ENCODE data around the gene SAP25.

The SAP25 gene

GRCh38 chr7:100595188-100595587, 21.5 kb upstream of the SAP25 start:
- no peak for DNase-seq (ENCODE audit: low read depth)

- no peak for DNase-seq (ENCODE audit: low read depth)
Observed at GRCh38 chr7:100591596-100591995, 17.9 kb upstream of the SAP25 start.

- no peak for DNase-seq (ENCODE audit: low read depth)
Observed at GRCh38 chr7:100590077-100590737, 16.5 kb upstream of the SAP25 start.

- DNase-seq (ENCODE audit: low read depth): no peak
Observed at GRCh38 chr7:100589341-100589947, 15.7 kb upstream of the SAP25 start.

GRCh38 chr7:100588438-100588837, 14.7 kb upstream of the SAP25 start:
- DNase-seq (ENCODE audit: low read depth): no peak

- peak; percentile 98 for DNase-seq (ENCODE audit: low read depth)
Observed at GRCh38 chr7:100586266-100587025, 12.7 kb upstream of the SAP25 start, which contains the start of gene FBXO24. Gene FBXO24, plus strand, starts transcription at chr7:100586328. Its CDS starts 298 bp downstream, at chr7:100586626.

GRCh38 chr7:100585511-100586265, 12.0 kb upstream of the SAP25 start, which contains the start of gene LRCH4:
Gene LRCH4, minus strand, starts transcription at chr7:100586129. Its CDS starts 29 bp downstream, at chr7:100586100.
- peak; percentile 58 for DNase-seq (ENCODE audit: low read depth)

- no peak for DNase-seq (ENCODE audit: low read depth)
Observed at GRCh38 chr7:100584683-100585510, 11.2 kb upstream of the SAP25 start.

GRCh38 chr7:100584054-100584682, 10.5 kb upstream of the SAP25 start:
- no peak for DNase-seq (ENCODE audit: low read depth)

- peak; percentile 65 for DNase-seq (ENCODE audit: low read depth)
Observed at GRCh38 chr7:100583132-100584053, 9.7 kb upstream of the SAP25 start.

GRCh38 chr7:100582650-100583049, 8.9 kb upstream of the SAP25 start:
- no peak for DNase-seq (ENCODE audit: low read depth)

- DNase-seq (ENCODE audit: low read depth): no peak
Observed at GRCh38 chr7:100582041-100582579, 8.4 kb upstream of the SAP25 start.

GRCh38 chr7:100580466-100581283, 7.0 kb upstream of the SAP25 start:
- DNase-seq (ENCODE audit: low read depth): no peak

- DNase-seq (ENCODE audit: low read depth): no peak
Observed at GRCh38 chr7:100578246-100579183, 4.8 kb upstream of the SAP25 start.

GRCh38 chr7:100577507-100577906, 3.8 kb upstream of the SAP25 start:
- no peak for DNase-seq (ENCODE audit: low read depth)

- DNase-seq (ENCODE audit: low read depth): no peak
Observed at GRCh38 chr7:100577103-100577502, 3.4 kb upstream of the SAP25 start.

- no peak for DNase-seq (ENCODE audit: low read depth)
Observed at GRCh38 chr7:100576384-100576993, 2.8 kb upstream of the SAP25 start.

Measured in activated T-cell treated with anti-CD3 and anti-CD28 coated beads for 48 hours (primary cell).